Smooth muscle cell (in vitro differentiated cells): ENCODE measurements around the gene ASCL2. TPM values are rescaled to one million over a fixed set of nuclear protein-coding genes. Genes with fewer than 3 reads are reported as not detected.

Experiments used
- DNase-seq: peaks from one replicate; lab custom pipeline; 2025; ENCODE audit not compliant: unreplicated experiment; lab: John Stamatoyannopoulos, UW
- H2AFZ ChIP-seq: fragments of 200-600 bp; sonication (generic); 2 replicates; pipeline ENCODE4 v1.6.0; 2016; ENCODE audit warnings: antibody characterized with exemption, low read depth, mild to moderate bottlenecking
- H3F3A ChIP-seq: fragments of 200-600 bp; sonication (generic); 2 replicates; pipeline ENCODE4 v1.6.0; 2017; ENCODE audit warnings: antibody characterized with exemption, low read depth
- H3K27ac ChIP-seq: fragments of 200-600 bp; sonication (generic); 2 replicates; pipeline ENCODE4 v1.5.1; 2016; ENCODE audit warnings: low read depth, mild to moderate bottlenecking
- H3K27me3 ChIP-seq: fragments of 200-600 bp; sonication (generic); 2 replicates; pipeline ENCODE4 v1.6.1; 2016; ENCODE audit warnings: low read depth, mild to moderate bottlenecking
- H3K36me3 ChIP-seq: fragments of 200-600 bp; sonication (generic); 2 replicates; pipeline ENCODE4 v1.5.1; 2016; ENCODE audit warnings: low read depth
- H3K4me1 ChIP-seq: fragments of 200-600 bp; sonication (generic); 2 replicates; pipeline ENCODE4 v1.5.1; 2016; ENCODE audit warnings: low read depth
- H3K4me2 ChIP-seq: fragments of 200-600 bp; sonication (generic); 2 replicates; pipeline ENCODE4 v1.6.0; 2016; ENCODE audit warnings: mild to moderate bottlenecking
- H3K4me3 ChIP-seq: fragments of 200-600 bp; sonication (generic); 2 replicates; pipeline ENCODE4 v1.5.1; 2016; ENCODE audit warnings: mild to moderate bottlenecking
- H3K79me2 ChIP-seq: fragments of 200-600 bp; sonication (generic); 2 replicates; pipeline ENCODE4 v1.6.0; 2016; ENCODE audit warnings: low read depth, mild to moderate bottlenecking
- H3K9ac ChIP-seq: fragments of 200-600 bp; sonication (generic); 2 replicates; pipeline ENCODE4 v1.6.0; 2016; ENCODE audit warnings: low read depth
- H3K9me3 ChIP-seq: fragments of 200-600 bp; sonication (generic); replicated peaks from 2 replicates; pipeline ENCODE4 v1.5.1; 2016; ENCODE audit warnings: low read depth
- H4K20me1 ChIP-seq: fragments of 200-600 bp; sonication (generic); 2 replicates; pipeline ENCODE4 v1.6.0; 2016; ENCODE audit warnings: low read depth
- CTCF ChIP-seq: fragments of 200-600 bp; sonication (generic); IDR thresholded peaks from 2 replicates; pipeline ENCODE4 v1.5.1; 2017; ENCODE audit warnings: borderline replicate concordance, mild to moderate bottlenecking, antibody characterized with exemption; ENCODE audit not compliant: insufficient read depth, poor library complexity, severe bottlenecking
- WGBS: methylation state at CpG from one replicate; pipeline ENCODE4 v1.1.7; 2016; ENCODE audit warnings: low lambda C conversion rate; 5-methylcytosine and 5-hydroxymethylcytosine counted together
- polyA plus RNA-seq: library from polyadenylated mRNA; unstranded; fragments of >200 nt; fragmentation: Nextera tagmentation; extraction: Ambion mirVana; gene quantifications from 2 replicates; pipeline ENCODE4 v1.2.1, GENCODE V29; 2016
- total RNA-seq: library from RNA; depleted of rRNA; stranded (reverse); fragments of >200 nt; gene quantifications from 2 replicates; pipeline ENCODE4 v1.2.3, GENCODE V29; 2014

ASCL2 gene
- total and polyA plus RNA-seq, 2 experiments from 2014 or later = 0.33 TPM; not detected in 1

DNA sequence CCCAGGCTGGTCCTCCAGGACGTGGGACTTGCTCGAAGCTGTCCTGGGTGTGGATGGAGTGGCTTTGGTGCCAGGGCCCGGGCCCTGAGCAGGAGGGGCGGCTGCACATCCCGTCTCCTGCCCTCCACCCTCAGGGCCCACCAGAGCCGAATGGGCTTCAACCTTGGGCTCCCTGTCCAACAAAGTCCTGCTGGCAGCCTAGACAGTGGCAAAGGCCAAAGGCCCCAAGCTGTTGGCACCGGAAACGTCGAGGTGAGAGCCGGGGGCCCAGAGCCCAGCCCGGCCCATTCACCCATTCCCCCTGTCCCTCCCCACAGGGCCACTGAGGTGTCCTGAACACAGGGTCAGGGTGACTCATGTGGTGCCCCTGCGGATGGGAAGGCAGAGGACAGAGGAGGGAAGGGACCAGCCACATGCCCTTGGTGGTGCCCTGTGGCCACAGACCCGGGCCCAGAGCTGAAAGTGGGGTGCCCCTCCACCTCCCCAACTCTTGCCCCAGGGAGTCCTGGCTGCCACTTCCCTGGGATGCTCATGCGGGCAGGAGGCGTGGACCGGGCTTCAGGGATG is 40.5 kb upstream of the ASCL2 start:
- WGBS = 90% methylated on average over 16 of the region's 16 CpGs
- Histone ChIP-seq H3K27ac (no peak overlapping the region), H3K4me2 (no peak overlapping the region)

GRCh38 chr11:2310073-2310785 is 39.8 kb upstream of the ASCL2 start:
- H3K27me3 ChIP-seq = no peaks in the 10 kb centered on the region
- H3K4me2 ChIP-seq = no peak overlapping the region
- no peak for TF ChIP-seq CTCF
- H3K9me3 ChIP-seq = no peaks in the 10 kb centered on the region
- no peaks in the 10 kb centered on the region for H4K20me1 ChIP-seq
- DNase-seq = no peak
- H3K4me3 ChIP-seq = no peak overlapping the region
- H3K36me3 ChIP-seq = no peaks in the 10 kb centered on the region
- no peak overlapping the region for H3K27ac ChIP-seq
- no peaks in the 10 kb centered on the region for H3F3A ChIP-seq
- peaks cover 5% of the 10 kb centered on the region for H3K4me1 ChIP-seq
- WGBS = 85% methylated on average over 16 of the region's 16 CpGs
- H3K79me2 ChIP-seq = no peaks in the 10 kb centered on the region
- no peak overlapping the region for H3K9ac ChIP-seq
- no peak overlapping the region for H2AFZ ChIP-seq

More for the DNA sequence above, 40.5 kb upstream of the ASCL2 start:
- H2AFZ ChIP-seq = no peak overlapping the region
- TF ChIP-seq CTCF = no peak
- no peaks in the 10 kb centered on the region for H3K9me3 ChIP-seq
- no peak overlapping the region for H3K4me3 ChIP-seq
- H4K20me1 ChIP-seq = no peaks in the 10 kb centered on the region
- no peaks in the 10 kb centered on the region for H3K36me3 ChIP-seq
- no peaks in the 10 kb centered on the region for H3K79me2 ChIP-seq
- H3K27me3 ChIP-seq = no peaks in the 10 kb centered on the region
- H3F3A ChIP-seq = no peaks in the 10 kb centered on the region
- DNase-seq = no peak
- H3K4me1 ChIP-seq = peaks cover 5% of the 10 kb centered on the region
- no peak overlapping the region for H3K9ac ChIP-seq

DNA sequence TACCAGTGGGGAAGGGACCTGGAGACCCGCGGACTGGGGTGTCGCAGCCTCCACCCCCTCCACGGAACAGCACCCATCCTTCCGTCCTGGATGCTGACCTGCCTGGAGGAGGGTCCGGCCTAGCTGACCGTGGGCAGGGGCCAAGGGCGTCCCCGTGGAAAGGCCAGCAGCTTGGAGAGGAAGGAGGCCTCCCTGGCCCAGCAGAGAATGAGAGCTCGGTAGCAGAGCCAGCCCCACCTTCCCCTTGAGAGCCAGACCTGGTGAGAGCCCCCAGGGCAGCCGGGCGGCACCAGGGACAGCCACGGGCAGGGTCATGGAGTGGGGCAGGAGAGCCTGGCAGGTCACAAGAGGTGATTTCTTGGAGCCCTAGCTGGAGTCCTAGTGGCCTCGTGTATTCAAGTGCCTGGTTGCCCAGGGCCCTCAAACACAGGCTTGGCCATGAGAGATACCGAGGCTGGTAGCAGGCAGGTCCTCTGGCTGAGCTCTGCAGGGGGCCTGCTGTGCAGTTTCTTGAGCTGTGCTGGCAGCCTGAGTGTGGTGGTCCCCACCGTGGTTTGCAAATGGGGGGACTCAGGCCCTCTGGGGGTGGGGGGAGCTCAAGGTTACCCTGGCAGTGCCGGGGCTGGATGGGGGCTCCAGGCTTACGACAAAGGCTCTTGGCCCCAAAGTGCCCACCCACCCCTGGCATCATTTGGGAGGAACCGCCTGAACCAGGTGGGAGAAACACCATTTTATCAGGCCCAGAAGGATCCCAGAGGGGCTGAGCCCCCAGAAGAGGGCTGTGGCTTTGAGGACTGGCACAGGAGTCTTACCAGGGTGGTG is 39.1 kb upstream of the ASCL2 start:
- WGBS = 85% methylated on average over 17 of the region's 19 CpGs
- Histone ChIP-seq H3K79me2 (no peaks in the 10 kb centered on the region), H4K20me1 (no peaks in the 10 kb centered on the region), H2AFZ (no peak overlapping the region), H3F3A (no peaks in the 10 kb centered on the region), H3K4me1 (peaks cover 5% of the 10 kb centered on the region), H3K36me3 (no peaks in the 10 kb centered on the region), H3K27me3 (no peaks in the 10 kb centered on the region), H3K9ac (no peak overlapping the region), H3K27ac (no peak overlapping the region), H3K4me2 (no peak overlapping the region), H3K9me3 (no peaks in the 10 kb centered on the region), H3K4me3 (no peak overlapping the region)
- DNase-seq = no peak
- no peak for TF ChIP-seq CTCF
